ENCODE measurements around the gene COL27A1.

The COL27A1 gene

DNA sequence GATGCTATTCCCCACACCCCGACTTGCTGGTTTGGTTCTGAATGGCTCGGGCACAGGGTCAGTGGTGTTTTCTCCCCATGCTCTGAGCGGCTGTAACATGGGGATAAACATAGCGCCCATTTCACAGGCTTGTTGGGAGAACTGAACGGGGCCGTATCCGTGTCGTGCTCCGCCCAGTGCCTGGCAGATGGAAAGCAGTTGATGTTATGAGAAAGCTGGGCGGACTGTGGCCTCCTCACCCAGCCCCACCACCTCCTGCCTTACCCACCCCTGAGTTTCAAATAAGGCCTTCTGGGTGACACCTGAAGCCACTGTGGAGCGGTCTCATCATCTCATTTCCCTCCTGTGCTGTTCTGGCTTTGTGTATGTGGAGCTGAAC lies 188.8 kb downstream of the COL27A1 start:
- Histone ChIP-seq H3K4me2 (ENCODE audit: low read length) (no peak overlapping the region), H3K36me3 (ENCODE audit: control insufficient read depth, insufficient read depth, low read length) (no peaks in the 10 kb centered on the region)
- WGBS (ENCODE audit: extremely low coverage, insufficient coverage, low lambda C conversion rate) = no CpG with 5 or more reads among the region's 11 CpGs

DNA sequence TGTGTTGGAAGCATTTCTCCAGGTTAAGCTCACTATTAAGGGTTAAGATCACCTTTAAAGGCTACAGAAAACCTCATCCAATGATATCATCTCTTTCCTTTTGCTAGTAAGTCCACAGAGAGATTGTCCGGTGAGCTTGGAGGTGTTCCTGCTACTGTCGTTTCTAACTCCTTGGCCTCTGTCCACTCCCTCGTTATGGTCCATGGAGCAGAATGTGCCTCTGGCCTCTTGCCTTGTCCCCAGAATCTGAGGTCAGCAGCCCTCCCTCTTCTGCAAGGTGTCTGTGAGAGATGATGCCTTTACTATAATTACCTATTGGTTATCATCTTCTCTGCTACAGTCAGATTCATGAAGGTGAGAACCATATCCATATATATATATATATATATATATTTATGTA lies 189.4 kb downstream of the COL27A1 start:
- H3K4me2 ChIP-seq (ENCODE audit: low read length) = no peak overlapping the region
- no peak overlapping the region for H3K4ac ChIP-seq (ENCODE audit: low read depth, low read length)
- H3K4me1 ChIP-seq (ENCODE audit: control insufficient read depth, low read depth, low read length) = peaks cover 3% of the 10 kb centered on the region
- H2BK120ac ChIP-seq (ENCODE audit: low read depth, low read length) = no peak overlapping the region
- H4K5ac ChIP-seq (ENCODE audit: low read length) = no peak overlapping the region
- no peak overlapping the region for H4K8ac ChIP-seq (ENCODE audit: low read depth, low read length)
- no peak overlapping the region for H3K4me3 ChIP-seq (ENCODE audit: low read length)
- H3K36me3 ChIP-seq (ENCODE audit: control insufficient read depth, insufficient read depth, low read length) = no peaks in the 10 kb centered on the region
- H3K27me3 ChIP-seq (ENCODE audit: insufficient read depth, low read length, poor library complexity) = no peaks in the 10 kb centered on the region
- no peaks in the 10 kb centered on the region for H3K79me1 ChIP-seq (ENCODE audit: low read length)
- no CpG with 5 or more reads among the region's 3 CpGs for WGBS (ENCODE audit: extremely low coverage, insufficient coverage, low lambda C conversion rate)
- H3K23ac ChIP-seq (ENCODE audit: low read length) = no peak overlapping the region
- DNase-seq = no peak
- no peak overlapping the region for H3K18ac ChIP-seq (ENCODE audit: low read length)
- H3K56ac ChIP-seq (ENCODE audit: low read length) = no peak overlapping the region
- no peaks in the 10 kb centered on the region for H3K79me2 ChIP-seq (ENCODE audit: control insufficient read depth, insufficient read depth, low read length)
- no peak overlapping the region for H2BK5ac ChIP-seq (ENCODE audit: low read length)
- no peak overlapping the region for H3K27ac ChIP-seq (ENCODE audit: low read depth, low read length)
- H2AK5ac ChIP-seq (ENCODE audit: low read length) = no peak overlapping the region
- no peak overlapping the region for H3K9ac ChIP-seq (ENCODE audit: low read length)
- no peak overlapping the region for H2BK15ac ChIP-seq (replicated peaks; ENCODE audit: low read depth)

More for the DNA sequence above, 188.8 kb downstream of the COL27A1 start:
- no peaks in the 10 kb centered on the region for H3K79me2 ChIP-seq (ENCODE audit: control insufficient read depth, insufficient read depth, low read length)
- no peak overlapping the region for H3K27ac ChIP-seq (ENCODE audit: low read depth, low read length)
- H2BK120ac ChIP-seq (ENCODE audit: low read depth, low read length) = no peak overlapping the region
- no peak overlapping the region for H2BK15ac ChIP-seq (replicated peaks; ENCODE audit: low read depth)
- no peaks in the 10 kb centered on the region for H3K27me3 ChIP-seq (ENCODE audit: insufficient read depth, low read length, poor library complexity)
- no peak overlapping the region for H3K23ac ChIP-seq (ENCODE audit: low read length)
- no peaks in the 10 kb centered on the region for H3K79me1 ChIP-seq (ENCODE audit: low read length)
- H3K56ac ChIP-seq (ENCODE audit: low read length) = no peak overlapping the region
- DNase-seq = no peak
- H3K4ac ChIP-seq (ENCODE audit: low read depth, low read length) = no peak overlapping the region
- H2BK5ac ChIP-seq (ENCODE audit: low read length) = no peak overlapping the region
- no peak overlapping the region for H2AK5ac ChIP-seq (ENCODE audit: low read length)
- H4K8ac ChIP-seq (ENCODE audit: low read depth, low read length) = no peak overlapping the region
- H3K4me1 ChIP-seq (ENCODE audit: control insufficient read depth, low read depth, low read length) = no peaks in the 10 kb centered on the region
- H4K5ac ChIP-seq (ENCODE audit: low read length) = no peak overlapping the region
- H3K9ac ChIP-seq (ENCODE audit: low read length) = no peak overlapping the region
- H3K18ac ChIP-seq (ENCODE audit: low read length) = no peak overlapping the region
- H3K4me3 ChIP-seq (ENCODE audit: low read length) = no peak overlapping the region

DNA sequence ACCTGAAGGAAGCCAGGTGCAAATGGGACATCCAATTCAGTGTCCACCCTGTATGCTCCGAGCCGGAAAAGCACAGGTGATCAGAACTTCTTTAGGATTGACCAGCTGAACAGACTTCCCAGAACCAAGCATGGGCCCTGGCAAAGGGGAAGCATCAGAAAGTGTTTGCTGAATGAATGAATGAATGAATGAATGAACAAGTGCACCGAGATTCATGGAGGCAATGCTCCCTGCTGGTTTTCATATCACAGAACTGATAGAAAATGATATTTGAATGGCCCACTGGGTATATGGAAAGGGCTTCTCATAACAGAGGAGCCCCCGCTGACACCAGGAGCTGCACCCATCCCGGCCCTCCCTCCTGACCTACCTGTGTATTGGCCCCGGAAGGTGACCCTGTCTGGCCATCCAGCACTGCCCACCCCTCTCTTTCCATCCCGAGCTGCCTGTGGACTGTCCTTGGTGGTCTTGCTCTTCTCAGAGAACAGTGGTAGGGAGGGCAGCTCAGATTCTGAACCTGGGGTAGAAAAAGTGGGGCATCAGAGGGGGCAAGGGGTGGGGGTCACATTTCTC lies 190.2 kb downstream of the COL27A1 start:
- Histone ChIP-seq H2BK5ac (ENCODE audit: low read length) (no peak overlapping the region), H3K23ac (ENCODE audit: low read length) (no peak overlapping the region), H3K4me3 (ENCODE audit: low read length) (no peak overlapping the region), H2BK120ac (ENCODE audit: low read depth, low read length) (no peak overlapping the region), H3K56ac (ENCODE audit: low read length) (no peak overlapping the region), H3K9ac (ENCODE audit: low read length) (no peak overlapping the region), H3K79me1 (ENCODE audit: low read length) (no peaks in the 10 kb centered on the region), H3K4me2 (ENCODE audit: low read length) (no peak overlapping the region), H3K4ac (ENCODE audit: low read depth, low read length) (no peak overlapping the region), H3K18ac (ENCODE audit: low read length) (no peak overlapping the region), H3K36me3 (ENCODE audit: control insufficient read depth, insufficient read depth, low read length) (no peaks in the 10 kb centered on the region), H3K4me1 (ENCODE audit: control insufficient read depth, low read depth, low read length) (peaks cover 3% of the 10 kb centered on the region), H3K79me2 (ENCODE audit: control insufficient read depth, insufficient read depth, low read length) (no peaks in the 10 kb centered on the region), H2BK15ac (replicated peaks; ENCODE audit: low read depth) (no peak overlapping the region), H3K27me3 (ENCODE audit: insufficient read depth, low read length, poor library complexity) (no peaks in the 10 kb centered on the region), H4K8ac (ENCODE audit: low read depth, low read length) (no peak overlapping the region), H4K5ac (ENCODE audit: low read length) (no peak overlapping the region), H3K27ac (ENCODE audit: low read depth, low read length) (no peak overlapping the region), H2AK5ac (ENCODE audit: low read length) (no peak overlapping the region)
- no CpG with 5 or more reads among the region's 7 CpGs for WGBS (ENCODE audit: extremely low coverage, insufficient coverage, low lambda C conversion rate)
- DNase-seq = no peak

DNA sequence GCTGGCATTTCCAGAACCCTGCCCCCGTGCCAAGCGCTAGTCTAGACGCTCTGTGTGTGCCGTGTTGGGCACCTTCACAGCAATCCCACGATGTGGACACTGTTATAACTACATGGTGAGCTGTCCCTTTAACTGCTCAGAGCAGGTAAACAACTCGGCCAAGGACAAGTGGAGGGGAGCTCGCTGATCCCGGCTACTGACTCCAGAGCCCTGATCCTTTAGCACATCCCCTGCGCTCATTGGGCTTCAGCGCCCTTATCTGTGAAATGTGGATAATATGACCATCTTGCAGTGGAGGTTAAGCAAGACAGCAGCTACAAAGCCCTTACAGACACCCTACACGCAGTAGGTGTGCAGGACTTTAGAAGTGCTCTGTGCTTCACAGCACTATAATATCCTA lies 190.8 kb downstream of the COL27A1 start:
- Histone ChIP-seq H4K5ac (ENCODE audit: low read length) (no peak overlapping the region), H3K4me2 (ENCODE audit: low read length) (no peak overlapping the region), H3K4ac (ENCODE audit: low read depth, low read length) (no peak overlapping the region), H2BK120ac (ENCODE audit: low read depth, low read length) (no peak overlapping the region), H3K9ac (ENCODE audit: low read length) (no peak overlapping the region), H3K36me3 (ENCODE audit: control insufficient read depth, insufficient read depth, low read length) (no peaks in the 10 kb centered on the region), H3K4me1 (ENCODE audit: control insufficient read depth, low read depth, low read length) (peaks cover 3% of the 10 kb centered on the region), H2BK15ac (replicated peaks; ENCODE audit: low read depth) (no peak overlapping the region), H3K27ac (ENCODE audit: low read depth, low read length) (no peak overlapping the region), H3K79me1 (ENCODE audit: low read length) (no peaks in the 10 kb centered on the region), H3K56ac (ENCODE audit: low read length) (no peak overlapping the region), H3K23ac (ENCODE audit: low read length) (no peak overlapping the region), H2AK5ac (ENCODE audit: low read length) (no peak overlapping the region), H2BK5ac (ENCODE audit: low read length) (no peak overlapping the region), H3K79me2 (ENCODE audit: control insufficient read depth, insufficient read depth, low read length) (no peaks in the 10 kb centered on the region), H3K18ac (ENCODE audit: low read length) (no peak overlapping the region), H3K27me3 (ENCODE audit: insufficient read depth, low read length, poor library complexity) (no peaks in the 10 kb centered on the region), H4K8ac (ENCODE audit: low read depth, low read length) (no peak overlapping the region), H3K4me3 (ENCODE audit: low read length) (no peak overlapping the region)
- WGBS (ENCODE audit: extremely low coverage, insufficient coverage, low lambda C conversion rate) = no CpG with 5 or more reads among the region's 11 CpGs
- DNase-seq = no peak

DNA sequence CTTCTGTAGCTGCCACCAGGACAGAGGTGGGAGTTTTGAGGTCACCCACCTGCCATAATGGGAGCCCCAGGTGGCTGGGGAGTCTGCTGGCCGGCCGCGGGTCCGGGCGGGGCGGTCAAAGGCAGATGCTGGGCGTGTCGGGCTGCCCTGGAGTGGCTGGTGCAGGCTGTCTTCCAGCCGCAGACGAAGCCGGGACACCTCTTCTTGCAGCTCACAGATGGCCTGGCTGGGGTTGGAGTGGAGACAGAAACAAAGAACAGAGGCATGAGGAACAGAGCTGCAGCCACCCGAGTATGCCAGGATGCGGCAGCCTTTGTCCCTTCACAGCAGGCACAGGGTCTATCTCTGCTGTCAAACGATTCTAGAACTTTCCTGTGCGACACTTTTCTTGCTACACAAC lies 192.3 kb downstream of the COL27A1 start:
- Histone ChIP-seq H3K23ac (ENCODE audit: low read length) (no peak overlapping the region), H2AK5ac (ENCODE audit: low read length) (no peak overlapping the region), H3K27ac (ENCODE audit: low read depth, low read length) (no peak overlapping the region), H4K8ac (ENCODE audit: low read depth, low read length) (no peak overlapping the region), H2BK5ac (ENCODE audit: low read length) (no peak overlapping the region), H2BK120ac (ENCODE audit: low read depth, low read length) (no peak overlapping the region), H3K36me3 (ENCODE audit: control insufficient read depth, insufficient read depth, low read length) (no peaks in the 10 kb centered on the region), H3K4ac (ENCODE audit: low read depth, low read length) (no peak overlapping the region), H3K4me3 (ENCODE audit: low read length) (no peak overlapping the region), H3K4me2 (ENCODE audit: low read length) (no peak overlapping the region), H3K79me1 (ENCODE audit: low read length) (no peaks in the 10 kb centered on the region), H2BK15ac (replicated peaks; ENCODE audit: low read depth) (no peak overlapping the region), H3K4me1 (ENCODE audit: control insufficient read depth, low read depth, low read length) (peaks cover 3% of the 10 kb centered on the region), H3K18ac (ENCODE audit: low read length) (no peak overlapping the region), H3K9ac (ENCODE audit: low read length) (no peak overlapping the region), H4K5ac (ENCODE audit: low read length) (no peak overlapping the region), H3K79me2 (ENCODE audit: control insufficient read depth, insufficient read depth, low read length) (no peaks in the 10 kb centered on the region), H3K27me3 (ENCODE audit: insufficient read depth, low read length, poor library complexity) (no peaks in the 10 kb centered on the region), H3K56ac (ENCODE audit: low read length) (no peak overlapping the region)
- WGBS (ENCODE audit: extremely low coverage, insufficient coverage, low lambda C conversion rate) = no CpG with 5 or more reads among the region's 15 CpGs
- DNase-seq = no peak

DNA sequence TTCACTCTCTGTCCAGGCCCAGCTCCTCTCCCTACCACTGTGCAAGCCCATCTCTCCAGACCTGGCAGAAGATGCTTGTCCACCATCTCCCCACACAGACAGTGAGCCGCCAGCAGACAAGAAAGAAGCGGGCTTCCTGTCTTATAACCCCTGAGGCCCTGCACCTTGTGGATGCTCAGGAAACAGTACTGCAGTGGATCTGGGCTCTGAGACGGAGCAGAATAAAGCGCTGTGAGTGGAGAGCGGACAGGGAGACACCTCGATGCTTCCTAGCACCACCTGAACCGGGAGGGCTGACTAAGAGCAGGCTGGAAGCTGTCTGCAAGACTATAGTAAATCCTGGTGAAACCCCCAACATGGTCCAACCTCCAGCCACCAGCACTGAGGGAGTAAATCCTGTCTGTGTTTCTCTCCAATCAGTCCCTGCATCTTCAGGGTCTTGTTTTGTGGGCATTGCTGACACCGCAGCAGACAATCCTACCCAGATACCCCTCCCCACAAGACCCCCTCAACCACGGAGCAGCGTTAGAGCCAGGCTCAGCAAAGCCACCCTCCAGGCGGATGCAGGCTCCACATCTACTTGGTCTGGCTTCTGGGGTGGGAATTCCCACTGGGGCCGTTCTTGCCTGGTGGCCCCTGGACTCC lies 193.0 kb downstream of the COL27A1 start:
- no CpG with 5 or more reads among the region's 12 CpGs for WGBS (ENCODE audit: extremely low coverage, insufficient coverage, low lambda C conversion rate)
- Histone ChIP-seq H4K5ac (ENCODE audit: low read length) (no peak overlapping the region), H3K79me1 (ENCODE audit: low read length) (no peaks in the 10 kb centered on the region), H3K27ac (ENCODE audit: low read depth, low read length) (no peak overlapping the region), H2AK5ac (ENCODE audit: low read length) (no peak overlapping the region), H3K4me3 (ENCODE audit: low read length) (no peak overlapping the region), H3K4me2 (ENCODE audit: low read length) (no peak overlapping the region), H4K8ac (ENCODE audit: low read depth, low read length) (no peak overlapping the region), H3K4ac (ENCODE audit: low read depth, low read length) (peak overlapping the region; percentile 39), H2BK120ac (ENCODE audit: low read depth, low read length) (no peak overlapping the region), H2BK15ac (replicated peaks; ENCODE audit: low read depth) (no peak overlapping the region), H3K79me2 (ENCODE audit: control insufficient read depth, insufficient read depth, low read length) (no peaks in the 10 kb centered on the region), H3K9ac (ENCODE audit: low read length) (peak overlapping the region; percentile 19), H2BK5ac (ENCODE audit: low read length) (no peak overlapping the region), H3K4me1 (ENCODE audit: control insufficient read depth, low read depth, low read length) (peaks cover 3% of the 10 kb centered on the region), H3K23ac (ENCODE audit: low read length) (no peak overlapping the region), H3K36me3 (ENCODE audit: control insufficient read depth, insufficient read depth, low read length) (no peaks in the 10 kb centered on the region), H3K27me3 (ENCODE audit: insufficient read depth, low read length, poor library complexity) (no peaks in the 10 kb centered on the region), H3K56ac (ENCODE audit: low read length) (no peak overlapping the region), H3K18ac (ENCODE audit: low read length) (no peak overlapping the region)
- no peak for DNase-seq
